HCT116 (cell line): ENCODE data around the gene FAM135A. TPM values are rescaled to one million over a fixed set of nuclear protein-coding genes. Genes with fewer than 3 reads are reported as not detected.

Experiments
- ATAC-seq: fragments of 200-7000 bp; cut with Tn5 transposase; 2 replicates; pipeline ENCODE4 v1.9.1; 2020; ENCODE audit warnings: mild to moderate bottlenecking, moderate library complexity
- BruUV-seq: library from RNA; stranded (reverse); fragments of 400-500 nt; replicated peaks from 2 replicates; lab custom pipeline; 2021; lab: Mats Ljungman, UMichigan
- CTCF ChIA-PET: fragments of 300-600 bp; sonication (Branson Sonifier 250); formaldehyde crosslinking; loops from one replicate; lab custom pipeline; 2021; ENCODE audit warnings: antibody characterized with exemption; lab: Charles Lee
- POLR2A ChIA-PET: fragments of 300-600, 350-600 bp; sonication (Branson Sonifier 250); formaldehyde crosslinking; loops from one replicate; lab custom pipeline; 2021; ENCODE audit warnings: antibody characterized with exemption; lab: Charles Lee
- RAD21 ChIA-PET, 2 experiments: fragments of 300-600 bp; sonication (Branson Sonifier 250); formaldehyde crosslinking; loops; one replicate each; lab custom pipeline; 2023; ENCODE audit warnings: low total read pairs in 2 of 2; ENCODE audit not compliant: uncharacterized antibody in 2 of 2, unreplicated experiment in 2 of 2, low non-redundant PET in 1 of 2; lab: Charles Lee
- DNase-seq: peaks from one replicate; pipeline ENCODE4 v3.0.0-alpha.2; 2010; ENCODE audit warnings: low read depth, low spot score
- H2AFZ ChIP-seq: fragments of 200-600 bp; shearing (Covaris generic), sonication (generic); 2 replicates; pipeline ENCODE4 v1.6.1; 2017; ENCODE audit warnings: low read depth, mixed run types, mixed read lengths, antibody characterized with exemption, low read length; ENCODE audit not compliant: poor library complexity, severe bottlenecking
- H3K27ac ChIP-seq: 2 replicates; pipeline ENCODE4 v1.5.1; 2012; ENCODE audit warnings: low read depth, low read length
- H3K27me3 ChIP-seq: fragments of 200-600 bp; sonication (generic); 2 replicates; pipeline ENCODE4 v1.6.1; 2016; ENCODE audit warnings: mixed run types, low read length, mixed read lengths; ENCODE audit not compliant: insufficient read depth
- H3K36me3 ChIP-seq, 2 experiments: fragments of 200-500 bp in 1 of 2; fragments of 200-600 bp in 1 of 2; sonication (Bioruptor generic) in 1 of 2; sonication (generic) in 1 of 2; 2 replicates each; pipeline versions ENCODE4 v1.5.1 to v1.6.1; 2014 to 2016; ENCODE audit warnings: low read length in 2 of 2, inconsistent platforms in 1 of 2, mixed read lengths in 1 of 2, mixed run types in 1 of 2; ENCODE audit not compliant: insufficient read depth in 2 of 2, control insufficient read depth in 1 of 2
- H3K4me1 ChIP-seq, 2 experiments: fragments of 200-600 bp in 1 of 2; sonication (generic) in 1 of 2; 2 replicates each; pipeline versions ENCODE4 v1.5.1 to v1.6.1; 2012 to 2017; ENCODE audit warnings: low read length in 2 of 2, inconsistent platforms in 1 of 2, mild to moderate bottlenecking in 1 of 2, mixed read lengths in 1 of 2, mixed run types in 1 of 2, moderate library complexity in 1 of 2; ENCODE audit not compliant: insufficient read depth in 2 of 2, control insufficient read depth in 1 of 2
- H3K4me2 ChIP-seq: fragments of 200-600 bp; sonication (generic); 2 replicates; pipeline ENCODE4 v1.6.1; 2017; ENCODE audit warnings: mixed run types, low read length, mixed read lengths
- H3K4me3 ChIP-seq, 2 experiments: fragments of 200-600 bp in 1 of 2; sonication (generic) in 1 of 2; replicated peaks in 1 of 2; 2 replicates each; pipeline ENCODE4 v1.5.1; 2011 to 2016; ENCODE audit warnings: low read length in 2 of 2, control low read depth in 1 of 2, low read depth in 1 of 2, mild to moderate bottlenecking in 1 of 2, mixed read lengths in 1 of 2, mixed run types in 1 of 2
- H3K79me2 ChIP-seq: fragments of 200-600 bp; sonication (generic); 2 replicates; pipeline ENCODE4 v1.6.1; 2017; ENCODE audit warnings: mild to moderate bottlenecking, mixed run types, low read length, moderate library complexity, mixed read lengths; ENCODE audit not compliant: insufficient read depth
- H3K9ac ChIP-seq: fragments of 200-600 bp; sonication (generic); 2 replicates; pipeline ENCODE4 v1.6.1; 2016; ENCODE audit warnings: low read length, mixed read lengths
- H3K9me2 ChIP-seq: fragments of 200-600 bp; sonication (generic), shearing (Covaris generic); 2 replicates; pipeline ENCODE4 v1.6.1; 2017; ENCODE audit warnings: mixed run types, mild to moderate bottlenecking, moderate library complexity; ENCODE audit not compliant: insufficient read depth
- H3K9me3 ChIP-seq, 2 experiments: fragments of 200-500 bp in 1 of 2; fragments of 200-600 bp in 1 of 2; sonication (Bioruptor generic) in 1 of 2; sonication (generic) in 1 of 2; 2 replicates each; pipeline ENCODE4 v1.6.1; 2014 to 2017; ENCODE audit warnings: low read length in 2 of 2, mixed read lengths in 2 of 2, inconsistent platforms in 1 of 2, low read depth in 1 of 2, mild to moderate bottlenecking in 1 of 2, mixed run types in 1 of 2, moderate library complexity in 1 of 2; ENCODE audit not compliant: control insufficient read depth in 1 of 2, insufficient read depth in 1 of 2
- H4K20me1 ChIP-seq: fragments of 200-600 bp; sonication (generic), shearing (Covaris generic); 2 replicates; pipeline ENCODE4 v1.6.1; 2017; ENCODE audit warnings: mixed run types, mild to moderate bottlenecking, moderate library complexity; ENCODE audit not compliant: insufficient read depth
- ATF3 ChIP-seq: IDR thresholded peaks from 2 replicates; pipeline ENCODE4 v1.6.1; 2012
- CBX3 ChIP-seq: IDR thresholded peaks from 2 replicates; pipeline ENCODE4 v1.6.1; 2012; ENCODE audit warnings: low read depth
- CEBPB ChIP-seq: IDR thresholded peaks from 2 replicates; pipeline ENCODE4 v1.6.1; 2012; ENCODE audit warnings: low read depth
- CTCF ChIP-seq, 3 experiments: fragments of 200-600 bp in 1 of 3; sonication (generic) in 1 of 3; IDR thresholded peaks in 2 of 3; conservative IDR thresholded peaks in 1 of 3; 2 replicates each; pipeline ENCODE4 v1.5.1; 2012 to 2017; ENCODE audit warnings: low read depth in 2 of 3, low read length in 2 of 3, antibody characterized with exemption in 1 of 3, borderline replicate concordance in 1 of 3, control low read depth in 1 of 3, mild to moderate bottlenecking in 1 of 3, mixed read lengths in 1 of 3, mixed run types in 1 of 3, moderate library complexity in 1 of 3; ENCODE audit not compliant: insufficient read depth in 1 of 3
- EGR1 ChIP-seq: IDR thresholded peaks from 2 replicates; pipeline ENCODE4 v1.6.1; 2012; ENCODE audit warnings: low read depth
- POLR2A ChIP-seq: IDR thresholded peaks from 2 replicates; pipeline ENCODE4 v1.7.0; 2011; ENCODE audit warnings: borderline replicate concordance; ENCODE audit not compliant: insufficient read depth, insufficient read length; ENCODE audit errors: extremely low read depth
- POLR2AphosphoS5 ChIP-seq: IDR thresholded peaks from 2 replicates; pipeline ENCODE4 v1.6.1; 2011; ENCODE audit warnings: mild to moderate bottlenecking, low read depth, low read length, moderate library complexity
- RAD21 ChIP-seq: IDR thresholded peaks from 2 replicates; pipeline ENCODE4 v1.6.1; 2012; ENCODE audit warnings: low read depth, mild to moderate bottlenecking
- SP1 ChIP-seq: IDR thresholded peaks from 2 replicates; pipeline ENCODE4 v1.6.1; 2012; ENCODE audit warnings: low read depth
- SRF ChIP-seq: IDR thresholded peaks from 2 replicates; pipeline ENCODE4 v1.6.1; 2012; ENCODE audit warnings: low read depth
- TCF7L2 ChIP-seq: IDR thresholded peaks from 2 replicates; pipeline ENCODE4 v1.7.0; 2011; ENCODE audit warnings: borderline replicate concordance, inconsistent platforms; ENCODE audit not compliant: insufficient read depth, insufficient read length; ENCODE audit errors: extremely low read depth
- ZBTB33 ChIP-seq: IDR thresholded peaks from 2 replicates; pipeline ENCODE4 v1.6.1; 2011; ENCODE audit warnings: mild to moderate bottlenecking, low read length, moderate library complexity; ENCODE audit not compliant: insufficient replicate concordance; ENCODE audit errors: extremely low read depth
- intact Hi-C: fragments of 100-400 bp; cut with micrococcal nuclease; formaldehyde crosslinking; loops from 2 replicates; pipeline ENCODE4 v1.10.0; 2022
- total RNA-seq: library from RNA; stranded (reverse); gene quantifications from one replicate; pipeline ENCODE4 v1.2.1, GENCODE V29; 2021; ENCODE audit not compliant: unreplicated experiment

The FAM135A gene
- total RNA-seq, 1 experiment from 2014 or later: 20.8 TPM

DNA sequence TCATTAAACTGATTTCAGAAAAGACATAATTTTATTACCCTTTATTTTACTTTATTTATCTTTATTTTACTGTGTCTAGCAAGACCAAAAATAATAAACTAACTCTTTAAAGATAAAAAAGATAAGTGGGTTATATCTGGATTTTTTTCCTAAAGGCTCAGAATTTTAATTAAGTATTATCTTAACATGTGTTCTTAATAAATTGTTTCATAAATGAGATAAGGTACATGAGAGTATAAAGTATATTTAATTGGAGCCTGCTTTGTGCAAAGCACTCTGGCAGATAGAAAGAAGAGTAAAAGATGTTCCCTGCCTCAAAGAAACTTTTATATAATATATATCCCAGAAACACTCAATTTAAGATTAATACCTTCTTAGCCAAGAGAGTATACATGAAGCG is 8.7 kb upstream of the FAM135A start (continued):
- TF ChIP-seq EGR1 (no peak), SRF (no peak), RAD21 (no peak), SP1 (no peak), TCF7L2 (no peak)

DNA sequence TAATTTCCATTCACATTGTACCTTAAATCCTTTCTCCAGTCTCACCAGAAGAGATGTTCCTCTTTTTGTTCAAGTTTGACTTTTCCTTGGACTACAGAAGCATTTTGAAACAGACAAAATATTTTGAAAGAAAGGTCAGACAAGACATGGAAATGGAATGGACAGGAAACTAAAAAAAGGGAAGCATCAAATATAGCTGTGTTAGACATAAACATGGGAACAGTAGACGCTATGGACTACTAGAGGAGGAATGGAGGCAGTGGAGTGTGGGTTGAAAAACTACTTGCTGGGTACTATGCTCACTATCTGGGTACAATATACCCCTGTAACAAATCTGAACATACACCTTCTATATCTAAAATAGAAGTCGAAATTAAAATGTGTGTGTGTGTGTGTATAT is 4.1 kb upstream of the FAM135A start:
- peaks cover 11% of the 10 kb centered on the region for H3K79me2 ChIP-seq
- no peak overlapping the region for H3K27ac ChIP-seq
- POLR2A ChIA-PET: interaction anchor here (1.1 kb wide), 1 partner anchor 10 kb away, joined by 3 read pairs; no protein-coding TSS in a partner anchor
- BruUV-seq: no TSS peak
- ATAC-seq (no peak), DNase-seq (no peak)
- CTCF ChIA-PET: no interaction called here
- no peak overlapping the region for H2AFZ ChIP-seq
- no peaks in the 10 kb centered on the region for H3K9me3 ChIP-seq
- no peaks in the 10 kb centered on the region for H4K20me1 ChIP-seq
- no peaks in the 10 kb centered on the region for H3K9me2 ChIP-seq
- H3K4me1 ChIP-seq: peaks cover 0 to 10% of the 10 kb centered on the region in 2 experiments; a peak in 1 of 4 replicates
- intact Hi-C loops: no loop called here
- RAD21 ChIA-PET: no interaction called here
- no peak overlapping the region for H3K4me3 ChIP-seq
- no peaks in the 10 kb centered on the region for H3K36me3 ChIP-seq
- H3K9ac ChIP-seq: no peak overlapping the region
- H3K4me2 ChIP-seq: no peak overlapping the region
- H3K27me3 ChIP-seq: no peaks in the 10 kb centered on the region
- TF ChIP-seq CEBPB (no peak), POLR2AphosphoS5 (no peak), ATF3 (no peak), POLR2A (no peak), CBX3 (no peak), ZBTB33 (no peak), CTCF (IDR thresholded peaks at IDR 0.05 in 2 of 3, conservative IDR thresholded peaks at IDR 0.05 in 1 of 3; ENCODE audit: borderline replicate concordance in 1 of 3, insufficient read depth in 1 of 3, low read depth in 2 of 3, low read length in 2 of 3) (no peak), TCF7L2 (no peak), EGR1 (no peak)
